Peyer's patch (tissue), 4 donors: Measurements from ENCODE around the gene GREM2.

Source experiments
- POLR2A ChIP-seq, 2 donors: fragments of 450-650 bp; IDR thresholded peaks; one replicate each; pipeline ENCODE4 v1.5.1; 2017; ENCODE audit warnings: antibody characterized with exemption in 2 of 2, mild to moderate bottlenecking in 2 of 2, moderate library complexity in 2 of 2
- TF ChIP-seq, protein P1 (sequence below), 6 experiments: fragments of 450-650 bp in 4 of 6; fragments of 200-600 bp in 2 of 6; sonication (generic) in 1 of 6; IDR thresholded peaks; one replicate each; pipeline ENCODE4 v1.5.1; 2017 to 2019; ENCODE audit warnings: antibody characterized with exemption in 6 of 6, mild to moderate bottlenecking in 3 of 6, moderate library complexity in 1 of 6

DNA sequence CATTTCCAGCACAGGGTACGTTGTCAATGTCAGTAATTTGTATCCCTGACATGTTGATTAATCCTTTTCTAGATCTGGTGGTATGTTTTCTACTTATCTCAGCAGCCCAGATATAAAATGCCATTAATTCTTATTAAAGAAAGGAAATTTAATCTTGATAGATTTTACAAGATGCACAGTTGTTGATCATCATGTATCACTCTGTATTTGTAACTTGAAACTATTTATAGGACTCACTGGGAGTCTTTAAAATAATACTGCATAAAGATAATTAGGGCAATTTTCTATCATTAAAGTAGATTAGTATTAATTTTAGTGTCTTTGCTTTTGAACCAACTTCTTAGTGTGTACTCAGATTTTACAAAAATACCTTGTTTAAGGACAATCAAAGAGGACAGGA lies 84.9 kb downstream of the GREM2 start:
- TF ChIP-seq POLR2A (IDR thresholded peaks at IDR 0.05): no peak
- TF ChIP-seq, protein P1, sequence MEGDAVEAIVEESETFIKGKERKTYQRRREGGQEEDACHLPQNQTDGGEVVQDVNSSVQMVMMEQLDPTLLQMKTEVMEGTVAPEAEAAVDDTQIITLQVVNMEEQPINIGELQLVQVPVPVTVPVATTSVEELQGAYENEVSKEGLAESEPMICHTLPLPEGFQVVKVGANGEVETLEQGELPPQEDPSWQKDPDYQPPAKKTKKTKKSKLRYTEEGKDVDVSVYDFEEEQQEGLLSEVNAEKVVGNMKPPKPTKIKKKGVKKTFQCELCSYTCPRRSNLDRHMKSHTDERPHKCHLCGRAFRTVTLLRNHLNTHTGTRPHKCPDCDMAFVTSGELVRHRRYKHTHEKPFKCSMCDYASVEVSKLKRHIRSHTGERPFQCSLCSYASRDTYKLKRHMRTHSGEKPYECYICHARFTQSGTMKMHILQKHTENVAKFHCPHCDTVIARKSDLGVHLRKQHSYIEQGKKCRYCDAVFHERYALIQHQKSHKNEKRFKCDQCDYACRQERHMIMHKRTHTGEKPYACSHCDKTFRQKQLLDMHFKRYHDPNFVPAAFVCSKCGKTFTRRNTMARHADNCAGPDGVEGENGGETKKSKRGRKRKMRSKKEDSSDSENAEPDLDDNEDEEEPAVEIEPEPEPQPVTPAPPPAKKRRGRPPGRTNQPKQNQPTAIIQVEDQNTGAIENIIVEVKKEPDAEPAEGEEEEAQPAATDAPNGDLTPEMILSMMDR (IDR thresholded peaks at IDR 0.05): no peak
